Measurements from ENCODE around the gene TOX2. TPM values are rescaled to one million over a fixed set of nuclear protein-coding genes. Genes with fewer than 3 reads are reported as not detected.

TOX2 gene
- total and polyA plus RNA-seq, 2 donors from 2014 or later = 4.7 to 5.9 TPM

DNA sequence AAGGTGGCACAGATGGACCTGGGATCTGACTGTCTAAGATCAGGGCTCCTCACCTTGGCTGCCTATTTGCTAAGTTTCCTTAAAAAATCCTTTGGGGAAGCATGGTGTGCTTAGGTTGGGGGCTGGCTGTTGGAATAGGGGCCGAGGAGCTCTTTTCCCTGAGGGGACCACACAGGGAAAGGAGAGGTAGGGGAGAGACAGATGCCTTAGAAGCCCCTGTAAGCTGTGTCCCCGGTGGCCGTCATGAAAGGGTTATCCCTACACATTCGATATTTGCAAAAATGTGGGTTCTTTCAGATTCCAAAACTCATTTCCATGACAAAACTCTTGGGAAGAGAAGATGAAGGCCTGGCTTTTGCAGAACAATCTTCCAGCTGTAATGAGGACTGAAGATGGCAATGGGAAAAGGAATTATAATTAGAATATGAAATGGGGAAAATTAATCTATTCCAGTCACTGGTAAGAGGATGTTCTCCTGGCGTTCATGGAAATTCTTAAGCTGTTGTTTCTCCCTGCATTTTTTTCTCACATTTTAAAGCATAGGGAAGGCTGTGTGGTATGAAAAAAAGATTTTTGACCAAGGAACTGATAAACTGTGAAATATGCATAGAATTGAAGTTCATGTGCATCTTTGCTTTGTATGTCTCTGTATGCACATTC lies 53.8 kb downstream of the TOX2 start:
- H3K27ac ChIP-seq (ENCODE audit: low read depth in 2 of 2, low read length in 2 of 2) = no peak overlapping the region
- no peak overlapping the region for H3K9ac ChIP-seq (ENCODE audit: low read length in 3 of 3)
- no peak for DNase-seq
- no peak for FAIRE-seq
- intact Hi-C loops (cut with DNase I) = no loop called here
- no peak overlapping the region for H3K4me3 ChIP-seq (ENCODE audit: low read length in 3 of 3)
- TF ChIP-seq, protein P1, sequence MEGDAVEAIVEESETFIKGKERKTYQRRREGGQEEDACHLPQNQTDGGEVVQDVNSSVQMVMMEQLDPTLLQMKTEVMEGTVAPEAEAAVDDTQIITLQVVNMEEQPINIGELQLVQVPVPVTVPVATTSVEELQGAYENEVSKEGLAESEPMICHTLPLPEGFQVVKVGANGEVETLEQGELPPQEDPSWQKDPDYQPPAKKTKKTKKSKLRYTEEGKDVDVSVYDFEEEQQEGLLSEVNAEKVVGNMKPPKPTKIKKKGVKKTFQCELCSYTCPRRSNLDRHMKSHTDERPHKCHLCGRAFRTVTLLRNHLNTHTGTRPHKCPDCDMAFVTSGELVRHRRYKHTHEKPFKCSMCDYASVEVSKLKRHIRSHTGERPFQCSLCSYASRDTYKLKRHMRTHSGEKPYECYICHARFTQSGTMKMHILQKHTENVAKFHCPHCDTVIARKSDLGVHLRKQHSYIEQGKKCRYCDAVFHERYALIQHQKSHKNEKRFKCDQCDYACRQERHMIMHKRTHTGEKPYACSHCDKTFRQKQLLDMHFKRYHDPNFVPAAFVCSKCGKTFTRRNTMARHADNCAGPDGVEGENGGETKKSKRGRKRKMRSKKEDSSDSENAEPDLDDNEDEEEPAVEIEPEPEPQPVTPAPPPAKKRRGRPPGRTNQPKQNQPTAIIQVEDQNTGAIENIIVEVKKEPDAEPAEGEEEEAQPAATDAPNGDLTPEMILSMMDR (IDR thresholded peaks at IDR 0.05; ENCODE audit: borderline replicate concordance, extremely low read depth, insufficient read depth) = no peak
- H3K4me1 ChIP-seq (ENCODE audit: control insufficient read depth in 2 of 3, insufficient read depth in 2 of 3, low read depth in 1 of 3, low read length in 3 of 3) = no peaks in the 10 kb centered on the region
- no peaks in the 10 kb centered on the region for H3K9me3 ChIP-seq (ENCODE audit: control insufficient read depth in 2 of 3, insufficient read depth in 1 of 3, low read length in 3 of 3)
- no peaks in the 10 kb centered on the region for H3K36me3 ChIP-seq (ENCODE audit: control insufficient read depth in 2 of 3, insufficient read depth in 3 of 3, low read length in 3 of 3)
- no peaks in the 10 kb centered on the region for H3K27me3 ChIP-seq (ENCODE audit: control insufficient read depth, insufficient read depth, low read length)

DNA sequence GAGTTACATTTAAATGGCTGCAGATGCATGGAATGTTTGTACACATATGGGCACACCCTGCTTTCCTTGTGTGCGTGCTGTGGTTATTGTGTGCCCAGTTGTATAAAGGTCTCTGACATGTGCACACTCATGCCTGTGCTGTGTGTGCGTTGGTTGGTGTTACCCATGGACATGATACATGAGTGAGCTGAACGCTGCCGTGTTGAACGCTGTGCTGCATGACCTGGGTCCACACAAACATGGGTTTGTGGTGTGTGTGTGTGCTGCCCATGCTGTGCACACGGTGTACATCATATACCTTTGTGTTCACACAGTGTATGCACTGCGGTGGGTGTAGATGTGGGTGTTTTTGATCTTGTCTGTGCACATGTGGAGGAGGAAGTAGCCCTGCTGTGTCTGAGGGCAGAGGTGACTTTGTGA lies 54.4 kb downstream of the TOX2 start:
- DNase-seq = peak in 1 of 5 donors; percentile 4
- no peaks in the 10 kb centered on the region for H3K9me3 ChIP-seq (ENCODE audit: control insufficient read depth in 2 of 3, insufficient read depth in 1 of 3, low read length in 3 of 3)
- H3K4me1 ChIP-seq (ENCODE audit: control insufficient read depth in 2 of 3, insufficient read depth in 2 of 3, low read depth in 1 of 3, low read length in 3 of 3) = no peaks in the 10 kb centered on the region
- TF ChIP-seq, protein P1 (IDR thresholded peaks at IDR 0.05; ENCODE audit: borderline replicate concordance, extremely low read depth, insufficient read depth) = no peak
- intact Hi-C loops (cut with DNase I) = no loop called here
- no peak overlapping the region for H3K4me3 ChIP-seq (ENCODE audit: low read length in 3 of 3)
- H3K27ac ChIP-seq (ENCODE audit: low read depth in 2 of 2, low read length in 2 of 2) = no peak overlapping the region
- no peak overlapping the region for H3K9ac ChIP-seq (ENCODE audit: low read length in 3 of 3)
- H3K36me3 ChIP-seq (ENCODE audit: control insufficient read depth in 2 of 3, insufficient read depth in 3 of 3, low read length in 3 of 3) = no peaks in the 10 kb centered on the region
- H3K27me3 ChIP-seq (ENCODE audit: control insufficient read depth, insufficient read depth, low read length) = no peaks in the 10 kb centered on the region
- no peak for FAIRE-seq

- Histone ChIP-seq H3K4me3 (ENCODE audit: low read length in 3 of 3) (no peak overlapping the region), H3K27me3 (ENCODE audit: control insufficient read depth, insufficient read depth, low read length) (no peaks in the 10 kb centered on the region), H3K9me3 (ENCODE audit: control insufficient read depth in 2 of 3, insufficient read depth in 1 of 3, low read length in 3 of 3) (no peaks in the 10 kb centered on the region), H3K9ac (ENCODE audit: low read length in 3 of 3) (no peak overlapping the region), H3K27ac (ENCODE audit: low read depth in 2 of 2, low read length in 2 of 2) (no peak overlapping the region), H3K4me1 (ENCODE audit: control insufficient read depth in 2 of 3, insufficient read depth in 2 of 3, low read depth in 1 of 3, low read length in 3 of 3) (no peaks in the 10 kb centered on the region), H3K36me3 (ENCODE audit: control insufficient read depth in 2 of 3, insufficient read depth in 3 of 3, low read length in 3 of 3) (no peaks in the 10 kb centered on the region)
- intact Hi-C loops (cut with DNase I) = no loop called here
- FAIRE-seq (no peak), DNase-seq (peak in 1 of 5 donors; percentile 28)
- TF ChIP-seq, protein P1 (IDR thresholded peaks at IDR 0.05; ENCODE audit: borderline replicate concordance, extremely low read depth, insufficient read depth) = no peak
Measured at GRCh38 chr20:43969501-43970182, 55.0 kb downstream of the TOX2 start.
